GM12878 (cell line): ENCODE data around the gene REXO1.

Experiments
- EP300 ChIP-seq, 2 experiments: fragments of 150-350 bp in 1 of 2; IDR thresholded peaks; 2 replicates each; pipeline ENCODE4 v1.6.1; 2011 to 2012; ENCODE audit warnings: low read depth in 2 of 2, low read length in 2 of 2, borderline replicate concordance in 1 of 2, improper control_type of control experiment in 1 of 2, inconsistent platforms in 1 of 2; ENCODE audit not compliant: control insufficient read depth in 1 of 2
- EZH2 ChIP-seq: IDR thresholded peaks from 2 replicates; pipeline ENCODE4 v1.6.1; 2012; ENCODE audit warnings: low read depth, mild to moderate bottlenecking, control low read depth, inconsistent platforms, low read length, borderline replicate concordance; ENCODE audit not compliant: control insufficient read depth
- FOXM1 ChIP-seq: IDR thresholded peaks from 2 replicates; pipeline ENCODE4 v1.6.1; 2012; ENCODE audit warnings: low read depth, mild to moderate bottlenecking, inconsistent platforms, low read length, moderate library complexity
- MTA2 ChIP-seq: fragments of 450-650 bp; IDR thresholded peaks from 2 replicates; pipeline ENCODE4 v1.6.1; 2016; ENCODE audit warnings: low read depth, mild to moderate bottlenecking, moderate library complexity
- NRF1 ChIP-seq: conservative IDR thresholded peaks from 2 replicates; pipeline ENCODE4 v1.6.1; 2011; ENCODE audit warnings: mild to moderate bottlenecking, low read depth, low read length, improper control_type of control experiment
- POLR2AphosphoS2 ChIP-seq: IDR thresholded peaks from 2 replicates; pipeline ENCODE4 v1.6.1; 2011; ENCODE audit warnings: low read depth, mild to moderate bottlenecking, low read length, improper control_type of control experiment, moderate library complexity
- POLR2AphosphoS5 ChIP-seq: IDR thresholded peaks from 2 replicates; pipeline ENCODE4 v1.6.1; 2011; ENCODE audit warnings: mild to moderate bottlenecking, low read length, inconsistent platforms
- RBBP5 ChIP-seq: fragments of 200-600 bp; sonication (generic); conservative IDR thresholded peaks from 2 replicates; pipeline ENCODE4 v1.6.1; 2016
- RELA ChIP-seq: fragments of 450-650 bp; IDR thresholded peaks from 2 replicates; pipeline ENCODE4 v1.8.0; 2014; ENCODE audit warnings: borderline replicate concordance; ENCODE audit not compliant: partially characterized antibody
- RFX5 ChIP-seq: IDR thresholded peaks from 2 replicates; pipeline ENCODE4 v1.6.1; 2011; ENCODE audit warnings: low read depth, low read length, improper control_type of control experiment
- STAT3 ChIP-seq: IDR thresholded peaks from 2 replicates; pipeline ENCODE4 v1.6.1; 2011; ENCODE audit warnings: low read depth, low read length, improper control_type of control experiment
- TF ChIP-seq, protein P1 (sequence below), 3 experiments: IDR thresholded peaks in 2 of 3; conservative IDR thresholded peaks in 1 of 3; 2 replicates each; pipeline ENCODE4 v1.5.1; 2011; ENCODE audit warnings: low read depth in 3 of 3, low read length in 3 of 3, mild to moderate bottlenecking in 3 of 3, control low read depth in 2 of 3, moderate library complexity in 2 of 3, inconsistent platforms in 1 of 3, mixed read lengths in 1 of 3; ENCODE audit not compliant: control insufficient read depth in 2 of 3, insufficient read depth in 1 of 3; ENCODE audit errors: extremely low read depth in 1 of 3
- TF ChIP-seq, protein P2 (sequence below): fragments of 450-650 bp; IDR thresholded peaks from 2 replicates; pipeline ENCODE4 v1.6.1; 2017; ENCODE audit warnings: borderline replicate concordance

DNA sequence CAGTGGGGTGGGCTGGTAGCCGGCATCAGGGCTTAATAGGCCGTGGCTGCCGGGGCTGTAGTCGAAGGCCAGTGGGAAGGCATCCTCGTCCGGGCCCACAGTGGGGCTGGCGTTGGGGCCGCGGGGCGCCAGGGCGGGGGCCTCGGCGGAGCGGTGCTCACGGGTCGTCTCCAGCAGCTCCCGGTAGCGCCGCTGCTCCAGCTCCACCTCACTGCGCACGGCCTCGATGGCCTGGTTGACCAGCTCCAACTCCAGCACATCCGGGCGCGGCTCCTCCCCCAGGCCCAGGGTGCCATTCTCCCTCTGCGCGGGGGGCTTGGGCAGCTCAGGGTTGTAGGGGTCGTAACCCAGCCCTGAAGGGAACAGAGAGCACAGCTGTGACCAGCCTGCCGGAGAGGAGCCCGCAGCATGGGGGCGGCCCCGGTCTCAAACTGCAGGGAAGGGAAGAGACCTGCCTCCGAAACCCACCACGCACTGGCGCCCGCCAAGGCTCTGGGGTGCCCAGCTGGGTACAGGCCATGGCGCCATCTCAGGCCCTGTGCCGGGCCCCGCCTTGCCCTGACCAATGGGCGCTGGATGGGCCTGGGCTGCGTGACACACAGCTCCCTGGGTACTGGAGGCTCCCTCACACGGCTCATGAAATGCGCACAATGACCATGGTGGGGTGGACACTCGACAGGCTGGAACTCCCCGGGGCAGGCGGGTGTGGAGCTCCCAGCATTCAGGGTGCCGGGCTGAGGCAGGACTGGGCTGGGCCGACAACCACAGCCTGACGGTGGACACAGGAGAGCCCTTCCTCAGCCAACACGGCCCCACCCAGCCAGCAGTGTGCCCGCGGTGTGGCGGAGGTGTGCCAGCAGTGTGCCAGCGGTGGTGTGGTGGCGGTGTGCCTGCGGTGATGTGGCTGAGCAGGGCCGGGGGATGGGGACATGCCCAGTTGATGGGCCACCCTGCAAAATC lies 19.7 kb downstream of the REXO1 start:
- no peak for TF ChIP-seq RELA
- TF ChIP-seq, protein P1, sequence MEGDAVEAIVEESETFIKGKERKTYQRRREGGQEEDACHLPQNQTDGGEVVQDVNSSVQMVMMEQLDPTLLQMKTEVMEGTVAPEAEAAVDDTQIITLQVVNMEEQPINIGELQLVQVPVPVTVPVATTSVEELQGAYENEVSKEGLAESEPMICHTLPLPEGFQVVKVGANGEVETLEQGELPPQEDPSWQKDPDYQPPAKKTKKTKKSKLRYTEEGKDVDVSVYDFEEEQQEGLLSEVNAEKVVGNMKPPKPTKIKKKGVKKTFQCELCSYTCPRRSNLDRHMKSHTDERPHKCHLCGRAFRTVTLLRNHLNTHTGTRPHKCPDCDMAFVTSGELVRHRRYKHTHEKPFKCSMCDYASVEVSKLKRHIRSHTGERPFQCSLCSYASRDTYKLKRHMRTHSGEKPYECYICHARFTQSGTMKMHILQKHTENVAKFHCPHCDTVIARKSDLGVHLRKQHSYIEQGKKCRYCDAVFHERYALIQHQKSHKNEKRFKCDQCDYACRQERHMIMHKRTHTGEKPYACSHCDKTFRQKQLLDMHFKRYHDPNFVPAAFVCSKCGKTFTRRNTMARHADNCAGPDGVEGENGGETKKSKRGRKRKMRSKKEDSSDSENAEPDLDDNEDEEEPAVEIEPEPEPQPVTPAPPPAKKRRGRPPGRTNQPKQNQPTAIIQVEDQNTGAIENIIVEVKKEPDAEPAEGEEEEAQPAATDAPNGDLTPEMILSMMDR (IDR thresholded peaks at IDR 0.05 in 2 of 3, conservative IDR thresholded peaks at IDR 0.05 in 1 of 3; ENCODE audit: control insufficient read depth in 2 of 3, extremely low read depth in 1 of 3, insufficient read depth in 1 of 3, low read depth in 3 of 3, low read length in 3 of 3) = no peak
- TF ChIP-seq RBBP5 = no peak
- TF ChIP-seq EZH2 = no peak
- no peak for TF ChIP-seq STAT3
- TF ChIP-seq RFX5 = no peak
- TF ChIP-seq, protein P2, sequence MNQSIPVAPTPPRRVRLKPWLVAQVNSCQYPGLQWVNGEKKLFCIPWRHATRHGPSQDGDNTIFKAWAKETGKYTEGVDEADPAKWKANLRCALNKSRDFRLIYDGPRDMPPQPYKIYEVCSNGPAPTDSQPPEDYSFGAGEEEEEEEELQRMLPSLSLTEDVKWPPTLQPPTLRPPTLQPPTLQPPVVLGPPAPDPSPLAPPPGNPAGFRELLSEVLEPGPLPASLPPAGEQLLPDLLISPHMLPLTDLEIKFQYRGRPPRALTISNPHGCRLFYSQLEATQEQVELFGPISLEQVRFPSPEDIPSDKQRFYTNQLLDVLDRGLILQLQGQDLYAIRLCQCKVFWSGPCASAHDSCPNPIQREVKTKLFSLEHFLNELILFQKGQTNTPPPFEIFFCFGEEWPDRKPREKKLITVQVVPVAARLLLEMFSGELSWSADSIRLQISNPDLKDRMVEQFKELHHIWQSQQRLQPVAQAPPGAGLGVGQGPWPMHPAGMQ = no peak
- no peak for TF ChIP-seq NRF1
- no peak for TF ChIP-seq POLR2AphosphoS2
- TF ChIP-seq FOXM1 = no peak
- TF ChIP-seq MTA2 = no peak
- no peak; the same call in 1 of the 2 replicates for TF ChIP-seq POLR2AphosphoS5
- no peak for TF ChIP-seq EP300 (IDR thresholded peaks at IDR 0.05; ENCODE audit: borderline replicate concordance in 1 of 2, control insufficient read depth in 1 of 2, low read depth in 2 of 2, low read length in 2 of 2)
